Hepatocyte (in vitro differentiated cells): ENCODE results near the gene ATXN1.

Experiments used
- EZH2 ChIP-seq: fragments of 200-600 bp; sonication (generic); IDR thresholded peaks from 2 replicates; pipeline ENCODE4 v1.6.1; 2016; ENCODE audit warnings: antibody characterized with exemption, mild to moderate bottlenecking, borderline replicate concordance
- TF ChIP-seq, protein P1 (sequence below): fragments of 200-600 bp; sonication (generic); IDR thresholded peaks from 2 replicates; pipeline ENCODE4 v1.5.1; 2016; ENCODE audit warnings: antibody characterized with exemption, mild to moderate bottlenecking; ENCODE audit not compliant: poor library complexity

DNA sequence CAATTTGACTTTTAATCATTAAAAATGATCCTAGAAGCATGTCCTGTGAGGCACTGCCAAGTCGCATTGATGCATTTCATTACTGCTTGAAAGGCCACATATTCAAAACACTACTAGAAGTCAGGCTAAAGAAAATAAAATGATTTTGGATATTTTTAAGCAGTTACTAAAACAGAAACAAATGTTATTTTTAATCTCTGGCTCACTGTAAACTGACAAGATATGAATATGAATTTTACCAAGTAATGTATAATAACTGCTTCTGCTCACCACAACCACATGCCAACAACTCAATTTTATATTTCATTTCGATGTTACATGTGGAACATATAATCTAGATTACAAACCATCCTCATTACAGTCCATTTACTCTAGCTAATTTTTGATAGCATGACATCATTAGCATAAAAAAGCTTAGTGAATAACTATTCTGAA, 90.6 kb downstream of the ATXN1 start:
- TF ChIP-seq, protein P1, sequence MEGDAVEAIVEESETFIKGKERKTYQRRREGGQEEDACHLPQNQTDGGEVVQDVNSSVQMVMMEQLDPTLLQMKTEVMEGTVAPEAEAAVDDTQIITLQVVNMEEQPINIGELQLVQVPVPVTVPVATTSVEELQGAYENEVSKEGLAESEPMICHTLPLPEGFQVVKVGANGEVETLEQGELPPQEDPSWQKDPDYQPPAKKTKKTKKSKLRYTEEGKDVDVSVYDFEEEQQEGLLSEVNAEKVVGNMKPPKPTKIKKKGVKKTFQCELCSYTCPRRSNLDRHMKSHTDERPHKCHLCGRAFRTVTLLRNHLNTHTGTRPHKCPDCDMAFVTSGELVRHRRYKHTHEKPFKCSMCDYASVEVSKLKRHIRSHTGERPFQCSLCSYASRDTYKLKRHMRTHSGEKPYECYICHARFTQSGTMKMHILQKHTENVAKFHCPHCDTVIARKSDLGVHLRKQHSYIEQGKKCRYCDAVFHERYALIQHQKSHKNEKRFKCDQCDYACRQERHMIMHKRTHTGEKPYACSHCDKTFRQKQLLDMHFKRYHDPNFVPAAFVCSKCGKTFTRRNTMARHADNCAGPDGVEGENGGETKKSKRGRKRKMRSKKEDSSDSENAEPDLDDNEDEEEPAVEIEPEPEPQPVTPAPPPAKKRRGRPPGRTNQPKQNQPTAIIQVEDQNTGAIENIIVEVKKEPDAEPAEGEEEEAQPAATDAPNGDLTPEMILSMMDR: no peak
- TF ChIP-seq EZH2: no peak
